CD4-positive, alpha-beta T cell treated with Interleukin-10 for 1 hour (primary cell): Measurements from ENCODE around the gene OGG1.

ENCODE experiments used
- DNase-seq: peaks from one replicate; pipeline ENCODE4 v3.0.0-alpha.2; 2020

OGG1 gene

GRCh38 chr3:9786825-9787669, 37.3 kb downstream of the OGG1 start:
- peak; percentile 19 for DNase-seq

- DNase-seq, result no peak
These were observed 38.0 kb downstream of the OGG1 start for GRCh38 chr3:9787714-9788113.

GRCh38 chr3:9791127-9791526, 41.4 kb downstream of the OGG1 start:
- no peak for DNase-seq

GRCh38 chr3:9791790-9792404, 42.1 kb downstream of the OGG1 start:
- no peak for DNase-seq

GRCh38 chr3:9792405-9793160, 42.8 kb downstream of the OGG1 start, which contains the start of the genes ARPC4 and TADA3:
Gene ARPC4, plus strand, starts transcription at chr3:9793082. Its CDS starts 40 bp downstream, at chr3:9793122.
Gene TADA3, minus strand, starts transcription at chr3:9792473. Its CDS starts 1,007 bp downstream, at chr3:9791466.
- peak; percentile 93 for DNase-seq

GRCh38 chr3:9793161-9793781, 43.5 kb downstream of the OGG1 start:
- DNase-seq, result peak; percentile 38

GRCh38 chr3:9794400-9794799, 44.6 kb downstream of the OGG1 start:
- no peak for DNase-seq

- no peak for DNase-seq
These were observed 45.5 kb downstream of the OGG1 start for GRCh38 chr3:9795207-9795606.

GRCh38 chr3:9797196-9797945, 47.6 kb downstream of the OGG1 start:
- DNase-seq, result no peak

GRCh38 chr3:9800529-9800928, 50.8 kb downstream of the OGG1 start:
- no peak for DNase-seq

- DNase-seq, result no peak
These were observed 53.7 kb downstream of the OGG1 start for GRCh38 chr3:9803494-9803893.

- DNase-seq, result no peak
These were observed 55.2 kb downstream of the OGG1 start for GRCh38 chr3:9804996-9805395.

GRCh38 chr3:9806137-9806536, 56.4 kb downstream of the OGG1 start:
- no peak for DNase-seq
